K562 (cell line): ENCODE measurements around the gene HAPLN2. TPM values are rescaled to one million over a fixed set of nuclear protein-coding genes. Genes with fewer than 3 reads are reported as not detected.
A peak's percentile ranks its signal among the peaks of the same experiment; 100 is the strongest.

Experiments used
- ATAC-seq: fragments of 200-7000 bp; cut with Tn5 transposase; 3 replicates; pipeline ENCODE4 v1.9.1; 2020; ENCODE audit warnings: moderate library complexity
- BruUV-seq: library from RNA; stranded (reverse); fragments of 400-500 nt; replicated peaks from 2 replicates; lab custom pipeline; 2021; lab: Mats Ljungman, UMichigan
- CTCF ChIA-PET: fragments of 300-600 bp; formaldehyde crosslinking; extraction: SDS; loops from one replicate; lab custom pipeline; 2021; ENCODE audit warnings: low intra/inter-chr PET ratio; lab: Yijun Ruan, JAX
- POLR2A ChIA-PET: fragments of 300-600, 350-650 bp; sonication (Branson Sonifier 250); formaldehyde crosslinking; extraction: SDS; loops from one replicate; lab custom pipeline; 2021; ENCODE audit warnings: antibody characterized with exemption, inconsistent platforms; lab: Yijun Ruan, JAX
- DNase-seq, 4 experiments: peaks; one replicate each; pipeline versions ENCODE4 v3.0.0 to v3.0.0-alpha.2; 2011 to 2018; ENCODE audit warnings: low spot score in 3 of 4, mixed read lengths in 3 of 4; ENCODE audit errors: extremely low read depth in 1 of 4
- FAIRE-seq: peaks from 2 replicates; lab custom pipeline; 2011; peaks lifted over from hg19 to GRCh38; lab: Jason Lieb, UNC
- H2AFZ ChIP-seq: 2 replicates; pipeline ENCODE4 v1.6.0; 2011; ENCODE audit warnings: low read depth, low read length, control low read depth, inconsistent platforms
- H3K27ac ChIP-seq: fragments of 200-600 bp; 3 replicates; pipeline ENCODE4 v1.8.0; 2011; ENCODE audit warnings: low read depth, mild to moderate bottlenecking, control low read depth, inconsistent platforms, low read length, moderate library complexity, mixed read lengths; ENCODE audit errors: extremely low read depth
- H3K27me3 ChIP-seq, 2 experiments: fragments of 300-600 bp in 1 of 2; 2 replicates in 1 of 2; 3 replicates in 1 of 2; pipeline versions ENCODE4 v1.6.0 to v1.8.0; 2011; ENCODE audit warnings: inconsistent platforms in 2 of 2, low read length in 2 of 2, mild to moderate bottlenecking in 1 of 2, mixed read lengths in 1 of 2, moderate library complexity in 1 of 2; ENCODE audit not compliant: control insufficient read depth in 2 of 2, insufficient read depth in 2 of 2
- H3K36me3 ChIP-seq: fragments of 300-600 bp; 3 replicates; pipeline ENCODE4 v1.8.0; 2011; ENCODE audit warnings: mild to moderate bottlenecking, low read length, inconsistent platforms; ENCODE audit not compliant: control insufficient read depth, insufficient read depth
- H3K4me1 ChIP-seq, 2 experiments: fragments of 200-600 bp in 1 of 2; replicated peaks in 1 of 2; 2 replicates in 1 of 2; 3 replicates in 1 of 2; pipeline versions ENCODE4 v1.5.1 to v1.8.0; 2011; ENCODE audit warnings: inconsistent platforms in 2 of 2, low read length in 2 of 2, mild to moderate bottlenecking in 1 of 2, mixed read lengths in 1 of 2, moderate library complexity in 1 of 2; ENCODE audit not compliant: control insufficient read depth in 2 of 2, insufficient read depth in 2 of 2
- H3K4me2 ChIP-seq: 2 replicates; pipeline ENCODE4 v1.6.1; 2011; ENCODE audit warnings: low read length, control low read depth, inconsistent platforms, mixed read lengths; ENCODE audit not compliant: insufficient read depth
- H3K4me3 ChIP-seq: fragments of 200-600 bp; sonication (generic), shearing (Covaris generic); 2 replicates; pipeline ENCODE4 v1.5.1; 2016; ENCODE audit warnings: control low read depth, inconsistent platforms
- H3K79me2 ChIP-seq: fragments of 200-600 bp; 3 replicates; pipeline ENCODE4 v1.8.0; 2011; ENCODE audit warnings: low read length, inconsistent platforms; ENCODE audit not compliant: control insufficient read depth, insufficient read depth
- H3K9ac ChIP-seq, 2 experiments: 2 replicates each; pipeline versions ENCODE4 v1.6.0 to v1.6.1; 2011; ENCODE audit warnings: low read depth in 2 of 2, low read length in 2 of 2, control low read depth in 1 of 2, inconsistent platforms in 1 of 2, mild to moderate bottlenecking in 1 of 2, mixed read lengths in 1 of 2; ENCODE audit not compliant: insufficient read depth in 1 of 2
- H3K9me1 ChIP-seq: one replicate; pipeline ENCODE4 v1.6.0; 2011; ENCODE audit warnings: inconsistent platforms, mild to moderate bottlenecking, low read length, moderate library complexity; ENCODE audit not compliant: control insufficient read depth, insufficient read depth
- H3K9me3 ChIP-seq: replicated peaks from 2 replicates; pipeline ENCODE4 v1.5.1; 2011; ENCODE audit warnings: low read depth, low read length, inconsistent platforms; ENCODE audit not compliant: control insufficient read depth, insufficient read depth
- H4K20me1 ChIP-seq: replicated peaks from 2 replicates; pipeline ENCODE4 v1.6.1; 2011; ENCODE audit warnings: low read length, inconsistent platforms, mixed read lengths; ENCODE audit not compliant: control insufficient read depth, insufficient read depth
- BRD4 ChIP-seq: fragments of 200-600 bp; sonication (generic); IDR thresholded peaks from 2 replicates; pipeline ENCODE4 v1.6.1; 2017; ENCODE audit warnings: inconsistent platforms
- ETV6 ChIP-seq, 3 experiments: fragments of 150-350 bp in 1 of 3; sonication (generic) in 1 of 3; formaldehyde crosslinking in 1 of 3; IDR thresholded peaks; 2 replicates each; pipeline versions ENCODE4 v1.6.1 to v1.8.0; 2014 to 2022; ENCODE audit warnings: borderline replicate concordance in 2 of 3, low read depth in 2 of 3, antibody characterized with exemption in 1 of 3, low read length in 1 of 3, mild to moderate bottlenecking in 1 of 3, missing genetic modification reagents in 1 of 3
- HMBOX1 ChIP-seq: sonication (generic); IDR thresholded peaks from 2 replicates; pipeline ENCODE4 v1.6.1; 2016
- SREBF2 ChIP-seq: sonication (generic); formaldehyde crosslinking; IDR thresholded peaks from 2 replicates; pipeline ENCODE4 v1.4.0; 2020; ENCODE audit warnings: mild to moderate bottlenecking, missing genetic modification reagents
- STAT5B ChIP-seq: fragments of 250-450 bp; sonication (Bioruptor Pico); IDR thresholded peaks from 2 replicates; pipeline ENCODE4 v1.8.0; 2021; ENCODE audit warnings: mild to moderate bottlenecking, inconsistent platforms
- ZNF408 ChIP-seq: fragments of 250-450 bp; sonication (Bioruptor Pico); IDR thresholded peaks from 2 replicates; pipeline ENCODE4 v1.4.0; 2020; ENCODE audit warnings: low read depth, mild to moderate bottlenecking, moderate library complexity
- WGBS: fragments of 100-300 bp; shearing (Covaris generic); methylation state at CpG from one replicate; pipeline ENCODE4 v1.1.6; 2016; ENCODE audit warnings: low coverage, mixed read lengths; ENCODE audit not compliant: insufficient coverage; ENCODE audit errors: missing lambda C conversion rate; 5-methylcytosine and 5-hydroxymethylcytosine counted together
- in situ Hi-C: fragments of 300-500 bp; cut with MboI; formaldehyde crosslinking; loops from 4 replicates; pipeline ENCODE4 v1.15.0; 2018; ENCODE audit warnings: inconsistent platforms, mixed read lengths
- intact Hi-C: fragments of 100-400 bp; cut with micrococcal nuclease; formaldehyde crosslinking; loops from 2 replicates; pipeline ENCODE4 v1.14.2; 2022
- polyA plus RNA-seq, 8 experiments: library from polyadenylated mRNA; depleted of rRNA in 4 of 8; stranded (reverse) in 5 of 8; unstranded in 3 of 8; fragments of >200 nt; fragmentation: Nextera tagmentation in 2 of 8; fragmentation: Illumina TruSeq in 1 of 8; extraction: Ambion mirVana in 2 of 8; extraction: Trizol in 1 of 8; gene quantifications; 2 replicates each; pipeline versions ENCODE4 v1.2.1 to v1.2.3, GENCODE V29; 2011 to 2014; ENCODE audit warnings: inconsistent platforms in 1 of 8, missing spikeins in 1 of 8
- total RNA-seq, 7 experiments: library from RNA; depleted of rRNA in 6 of 7; stranded (reverse); fragments of >200 nt in 6 of 7; fragmentation: Illumina TruSeq in 2 of 7; extraction: Trizol in 2 of 7; gene quantifications; 2 replicates each; pipeline versions ENCODE4 v1.2.1 to v1.2.3, GENCODE V29; 2011 to 2021; ENCODE audit warnings: low replicate concordance in 1 of 7

The HAPLN2 gene
- total and polyA plus RNA-seq, 9 of the 15 experiments (the other 6 are each of a cell fraction or from before 2014, with no cell fraction given): 0.14 to 5.2 (median 3.8) TPM; not detected in 4

- FAIRE-seq (no peak), DNase-seq (no peak), ATAC-seq (no peak)
- H2AFZ ChIP-seq: no peak overlapping the region
- 38% methylated on average over 6 of the region's 6 CpGs for WGBS
- TF ChIP-seq ZNF408 (CRISPR knock-in tag) (no peak), STAT5B (CRISPR knock-in tag) (no peak), ETV6 (IDR thresholded peaks at IDR 0.05; ENCODE audit: borderline replicate concordance in 1 of 2, low read depth in 2 of 2, low read length in 1 of 2) (no peak), ETV6 (CRISPR knock-in tag; IDR thresholded peaks at IDR 0.05; ENCODE audit: borderline replicate concordance) (no peak), HMBOX1 (no peak), SREBF2 (CRISPR knock-in tag) (no peak), BRD4 (no peak)
- peaks cover 4% of the 10 kb centered on the region; the same call in 1 of the 2 replicates for H4K20me1 ChIP-seq
- H3K79me2 ChIP-seq: no peaks in the 10 kb centered on the region
- no peak overlapping the region for H3K4me3 ChIP-seq
- H3K36me3 ChIP-seq: no peaks in the 10 kb centered on the region
- H3K4me2 ChIP-seq: no peak overlapping the region
- H3K4me1 ChIP-seq: peaks cover 2 to 29% of the 10 kb centered on the region in 2 experiments; a peak in 4 of 5 replicates
- CTCF ChIA-PET: no interaction called here
- POLR2A ChIA-PET: interaction anchor here (0.8 to 2.0 kb wide), 2 partner anchors 21 to 142 kb away, joined by 3 to 14 read pairs; no protein-coding TSS in a partner anchor
- H3K9me3 ChIP-seq: no peaks in the 10 kb centered on the region
- no peaks in the 10 kb centered on the region for H3K27me3 ChIP-seq
- H3K9me1 ChIP-seq: no peaks in the 10 kb centered on the region
- intact Hi-C loops (no loop called here), in situ Hi-C loops (no loop called here)
- no peak overlapping the region for H3K27ac ChIP-seq
- peak overlapping the region in 1 of 2 experiments; percentile 33; a peak in 1 of 4 replicates for H3K9ac ChIP-seq
- BruUV-seq: no TSS peak
Observed at GRCh38 chr1:156622581-156623297, 3.5 kb downstream of the HAPLN2 start.
